A549 (cell line): ENCODE results near the gene DNAH8. TPM values are rescaled to one million over a fixed set of nuclear protein-coding genes. Genes with fewer than 3 reads are reported as not detected.
"Not testable (repeated sequence)": the region's sequence is repeated elsewhere in the genome, so short reads cannot be mapped to it uniquely, and the experiment has no call there.

Source experiments
- ATAC-seq, 2 experiments: fragments of 200-7000 bp in 1 of 2; fragments of >200 bp in 1 of 2; cut with Nextera tagmentation in 1 of 2; cut with Tn5 transposase in 1 of 2; 3 replicates each; pipeline versions ENCODE4 v1.8.0 to v1.9.1; 2018 to 2020; ENCODE audit warnings: mild to moderate bottlenecking in 1 of 2, moderate library complexity in 1 of 2
- CTCF ChIA-PET: fragments of 300-600 bp; sonication (Branson Sonifier 250); formaldehyde crosslinking; extraction: SDS; loops from one replicate; lab custom pipeline; 2021; ENCODE audit warnings: antibody characterized with exemption, inconsistent platforms; lab: Yijun Ruan, JAX
- POLR2A ChIA-PET: fragments of 350-600 bp; formaldehyde crosslinking; extraction: SDS; loops from one replicate; lab custom pipeline; 2021; ENCODE audit warnings: antibody characterized with exemption, inconsistent platforms; lab: Yijun Ruan, JAX
- DNase-seq, 2 experiments: peaks; one replicate each; pipeline versions ENCODE4 v3.0.0 to v3.0.0-alpha.2; 2011 to 2016; ENCODE audit warnings: low read depth in 1 of 2, low spot score in 1 of 2
- FAIRE-seq: peaks from 2 replicates; lab custom pipeline; 2011; peaks lifted over from hg19 to GRCh38; lab: Jason Lieb, UNC
- H3K27ac ChIP-seq, 2 experiments: fragments of >200 bp; sonication (Bioruptor Twin); formaldehyde crosslinking; 3 replicates each; pipeline ENCODE4 v1.5.1; 2016 to 2017
- H3K4me1 ChIP-seq: fragments of >200 bp; sonication (Bioruptor Twin); formaldehyde crosslinking; 3 replicates; pipeline ENCODE4 v1.6.1; 2016
- H3K4me2 ChIP-seq: fragments of >200 bp; sonication (Bioruptor Twin); formaldehyde crosslinking; 3 replicates; pipeline ENCODE4 v1.6.1; 2016
- H3K4me3 ChIP-seq: fragments of >200 bp; sonication (Bioruptor Twin); formaldehyde crosslinking; 3 replicates; pipeline ENCODE4 v1.5.1; 2016
- H3K9me3 ChIP-seq: fragments of >200 bp; sonication (Bioruptor Twin); formaldehyde crosslinking; 3 replicates; pipeline ENCODE4 v1.6.1; 2016
- ATOH8 ChIP-seq: fragments of 250-450 bp; sonication (Bioruptor Pico); IDR thresholded peaks from 2 replicates; pipeline ENCODE4 v1.5.0; 2020; ENCODE audit warnings: low read depth, mild to moderate bottlenecking, moderate library complexity
- CBX8 ChIP-seq: fragments of 200-600 bp; sonication (generic); IDR thresholded peaks from 2 replicates; pipeline ENCODE4 v1.6.1; 2016
- CHD2 ChIP-seq: fragments of 150-350 bp; IDR thresholded peaks from 2 replicates; pipeline ENCODE4 v1.6.1; 2014; ENCODE audit warnings: low read length; ENCODE audit not compliant: partially characterized antibody
- E2F6 ChIP-seq: IDR thresholded peaks from 2 replicates; pipeline ENCODE4 v1.6.1; 2012; ENCODE audit warnings: low read depth, borderline replicate concordance
- EHF ChIP-seq: fragments of 250-450 bp; sonication (Bioruptor Pico); IDR thresholded peaks from 2 replicates; pipeline ENCODE4 v1.5.0; 2020; ENCODE audit warnings: mild to moderate bottlenecking
- ESRRA ChIP-seq: fragments of 150-350 bp; IDR thresholded peaks from 2 replicates; pipeline ENCODE4 v1.6.1; 2014; ENCODE audit warnings: mild to moderate bottlenecking, low read length, borderline replicate concordance
- HEYL ChIP-seq: fragments of 250-450 bp; sonication (Bioruptor Pico); IDR thresholded peaks from 2 replicates; pipeline ENCODE4 v1.8.0; 2021; ENCODE audit warnings: mild to moderate bottlenecking, moderate library complexity
- HMGXB4 ChIP-seq: fragments of 250-450 bp; sonication (Bioruptor Pico); IDR thresholded peaks from 2 replicates; pipeline ENCODE4 v1.5.0; 2021; ENCODE audit warnings: mild to moderate bottlenecking, moderate library complexity, borderline replicate concordance
- JUNB ChIP-seq: fragments of >200 bp; sonication (Bioruptor Twin); formaldehyde crosslinking; IDR thresholded peaks from 2 replicates; pipeline ENCODE4 v1.6.1; 2016
- NFE2L2 ChIP-seq: fragments of 150-350 bp; conservative IDR thresholded peaks from 2 replicates; pipeline ENCODE4 v1.6.1; 2014; ENCODE audit warnings: low read length
- POLR2A ChIP-seq: IDR thresholded peaks from 2 replicates; pipeline ENCODE4 v1.6.1; 2012; ENCODE audit warnings: mild to moderate bottlenecking, low read length
- RAD21 ChIP-seq, 2 experiments: fragments of >200 bp in 1 of 2; sonication (Bioruptor Twin) in 1 of 2; formaldehyde crosslinking in 1 of 2; IDR thresholded peaks in 1 of 2; conservative IDR thresholded peaks in 1 of 2; 2 replicates in 1 of 2; 3 replicates in 1 of 2; pipeline ENCODE4 v1.6.1; 2012 to 2018; ENCODE audit warnings: inconsistent platforms in 1 of 2
- REST ChIP-seq: fragments of 200-600 bp; sonication (generic); IDR thresholded peaks from 2 replicates; pipeline ENCODE4 v1.6.1; 2016; ENCODE audit warnings: antibody characterized with exemption, mild to moderate bottlenecking, moderate library complexity
- SMC3 ChIP-seq: fragments of >200 bp; sonication (Bioruptor Twin); formaldehyde crosslinking; IDR thresholded peaks from 3 replicates; pipeline ENCODE4 v1.6.1; 2018; ENCODE audit warnings: inconsistent platforms
- SREBF2 ChIP-seq: fragments of 450-650 bp; IDR thresholded peaks from 2 replicates; pipeline ENCODE4 v1.6.1; 2014; ENCODE audit warnings: mild to moderate bottlenecking, moderate library complexity
- TP53 ChIP-seq: fragments of 250-450 bp; sonication (Bioruptor Pico); IDR thresholded peaks from 2 replicates; pipeline ENCODE4 v1.5.0; 2021; ENCODE audit warnings: mild to moderate bottlenecking, moderate library complexity
- USF2 ChIP-seq: fragments of 450-650 bp; IDR thresholded peaks from 2 replicates; pipeline ENCODE4 v1.6.1; 2014; ENCODE audit warnings: antibody characterized with exemption
- ZFP36 ChIP-seq: fragments of 450-650 bp; IDR thresholded peaks from 2 replicates; pipeline ENCODE4 v1.6.1; 2014; ENCODE audit warnings: borderline replicate concordance; ENCODE audit not compliant: partially characterized antibody
- WGBS: methylation state at CpG from one replicate; pipeline ENCODE4 v1.1.6; 2017; ENCODE audit errors: missing lambda C conversion rate; 5-methylcytosine and 5-hydroxymethylcytosine counted together
- polyA plus RNA-seq, 4 experiments: library from polyadenylated mRNA; depleted of rRNA in 3 of 4; stranded (reverse); fragments of >200 nt; fragmentation: RNase III in 1 of 4; extraction: RNeasy Plus Mini Kit Qiagen cat#74134 plus additional on column Dnase treatment in 1 of 4; gene quantifications; 2 replicates in 3 of 4; 3 replicates in 1 of 4; pipeline ENCODE4 v1.2.3, GENCODE V29; 2011 to 2017

Gene DNAH8
- polyA plus RNA-seq, 2 of the 4 experiments (the other 2 are of a cell fraction), result not detected

GRCh38 chr6:38695933-38696332, 19.2 kb upstream of the DNAH8 start (continued):
- no peak for TF ChIP-seq HMGXB4 (CRISPR knock-in tag)

GRCh38 chr6:38696345-38696744, 18.8 kb upstream of the DNAH8 start:
- ChIA-PET POLR2A (no interaction called here), CTCF (no interaction called here)
- no peak overlapping the region for H3K27ac ChIP-seq

GRCh38 chr6:38697846-38698245, 17.3 kb upstream of the DNAH8 start:
- H3K4me1 ChIP-seq, result no peaks in the 10 kb centered on the region
- DNase-seq, result no peak
- H3K4me2 ChIP-seq, result no peak overlapping the region
- ChIA-PET CTCF (no interaction called here), POLR2A (no interaction called here)
- H3K9me3 ChIP-seq, result no peaks in the 10 kb centered on the region
- FAIRE-seq, result no peak
- WGBS, result 81% methylated on average over 3 of the region's 3 CpGs
- H3K4me3 ChIP-seq, result no peak overlapping the region
- TF ChIP-seq RAD21 (conservative IDR thresholded peaks at IDR 0.05 in 1 of 2, IDR thresholded peaks at IDR 0.05 in 1 of 2) (no peak), NFE2L2 (no peak), ZFP36 (no peak), TP53 (CRISPR knock-in tag) (no peak), USF2 (no peak), SREBF2 (no peak), REST (no peak), POLR2A (no peak), CBX8 (no peak), HEYL (CRISPR knock-in tag) (no peak), JUNB (no peak), ATOH8 (CRISPR knock-in tag) (no peak), CHD2 (no peak), ESRRA (no peak), SMC3 (no peak)
- no peak overlapping the region for H3K27ac ChIP-seq
- ATAC-seq, result no peak

More at GRCh38 chr6:38696345-38696744, 18.8 kb upstream of the DNAH8 start:
- Histone ChIP-seq H3K4me1 (no peaks in the 10 kb centered on the region), H3K4me3 (no peak overlapping the region), H3K9me3 (no peaks in the 10 kb centered on the region), H3K4me2 (no peak overlapping the region)
- TF ChIP-seq E2F6, result no peak
- TF ChIP-seq ZFP36, result no peak
- TF ChIP-seq EHF (CRISPR knock-in tag), result no peak
- ATAC-seq (no peak), FAIRE-seq (no peak), DNase-seq (no peak)

DNA sequence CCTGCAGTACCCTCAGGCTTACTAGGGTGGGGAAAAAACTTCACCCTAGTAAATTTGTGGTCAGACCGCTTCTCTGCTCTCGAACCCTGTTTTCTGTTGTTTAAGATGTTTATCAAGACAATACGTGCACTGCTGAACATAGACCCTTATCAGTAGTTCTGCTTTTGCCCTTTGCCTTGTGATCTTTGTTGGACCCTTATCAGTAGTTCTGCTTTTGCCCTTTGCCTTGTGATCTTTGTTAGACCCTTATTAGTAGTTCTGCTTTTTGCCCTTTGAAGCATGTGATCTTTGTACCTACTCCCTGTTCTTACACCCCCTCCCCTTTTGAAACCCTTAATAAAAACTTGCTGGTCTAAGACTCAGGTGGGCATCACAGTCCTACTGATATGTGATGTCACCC, 15.4 kb upstream of the DNAH8 start:
- H3K4me2 ChIP-seq, DNase-seq, POLR2A ChIA-PET, CTCF ChIA-PET, FAIRE-seq, H3K9me3 ChIP-seq, ATAC-seq, H3K4me1 ChIP-seq, H3K27ac ChIP-seq, H3K4me3 ChIP-seq: not testable (repeated sequence)
- WGBS, result 91% methylated on average over 3 of the region's 3 CpGs
